ENCODE data around the gene SNX25. TPM values are rescaled to one million over a fixed set of nuclear protein-coding genes. Genes with fewer than 3 reads are reported as not detected.

The SNX25 gene
- total and polyA plus RNA-seq, 8 donors, result 2.6 to 36.8 (median 8.3) TPM

DNA sequence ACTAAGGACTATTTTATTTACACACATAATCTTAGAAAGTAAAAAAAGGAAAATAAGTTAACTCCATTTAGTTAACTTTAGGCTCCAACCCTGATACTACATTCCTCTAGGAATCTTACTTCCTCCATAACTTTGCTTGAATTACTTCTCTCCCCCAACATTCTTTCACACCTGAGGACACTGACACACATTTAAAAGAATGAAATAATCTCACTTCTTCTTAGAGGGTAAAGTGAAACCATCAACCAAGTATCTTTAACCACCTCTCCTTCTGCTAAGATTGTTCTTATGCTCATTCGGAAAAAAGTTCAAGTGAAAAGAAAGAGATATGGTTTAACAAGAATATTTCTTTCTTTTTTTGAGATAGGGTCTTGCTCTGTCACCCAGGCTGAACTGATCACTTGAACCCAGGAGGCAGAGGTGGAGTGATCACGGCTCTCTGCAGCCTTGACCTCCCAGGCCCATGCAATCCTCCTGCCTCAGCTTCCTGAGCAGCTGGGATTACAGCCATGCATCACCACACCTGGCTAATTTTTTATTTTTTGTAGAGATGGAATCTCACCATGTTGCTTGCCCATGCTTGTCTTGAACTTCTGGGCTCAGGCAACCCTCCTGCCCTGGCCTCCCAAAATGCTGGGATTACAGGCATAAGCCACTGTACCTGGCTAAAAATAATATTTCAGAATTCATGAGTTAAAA lies 37.9 kb upstream of the SNX25 start:
- intact Hi-C loops (cut with DNase I; ENCODE audit: low total_unique reads), result no loop called here
- 89 to 100% (median 93%) methylated on average over 2 of the region's 2 CpGs for WGBS, 5 donors
- Histone ChIP-seq H3K4me1 (peaks cover 0 to 15% (median 0%) of the 10 kb centered on the region in 4 donors), H3K27me3 (no peaks in the 10 kb centered on the region), H3K4me3 (no peak overlapping the region), H3K9me3 (no peaks in the 10 kb centered on the region), H3K36me3 (peaks cover 28 to 61% (median 55%) of the 10 kb centered on the region in 4 donors), H3K27ac (no peak overlapping the region)
- TF ChIP-seq POLR2A (IDR thresholded peaks at IDR 0.05) (no peak), EP300 (IDR thresholded peaks at IDR 0.05) (no peak), POLR2AphosphoS5 (IDR thresholded peaks at IDR 0.05) (no peak)
- TF ChIP-seq, protein P1, sequence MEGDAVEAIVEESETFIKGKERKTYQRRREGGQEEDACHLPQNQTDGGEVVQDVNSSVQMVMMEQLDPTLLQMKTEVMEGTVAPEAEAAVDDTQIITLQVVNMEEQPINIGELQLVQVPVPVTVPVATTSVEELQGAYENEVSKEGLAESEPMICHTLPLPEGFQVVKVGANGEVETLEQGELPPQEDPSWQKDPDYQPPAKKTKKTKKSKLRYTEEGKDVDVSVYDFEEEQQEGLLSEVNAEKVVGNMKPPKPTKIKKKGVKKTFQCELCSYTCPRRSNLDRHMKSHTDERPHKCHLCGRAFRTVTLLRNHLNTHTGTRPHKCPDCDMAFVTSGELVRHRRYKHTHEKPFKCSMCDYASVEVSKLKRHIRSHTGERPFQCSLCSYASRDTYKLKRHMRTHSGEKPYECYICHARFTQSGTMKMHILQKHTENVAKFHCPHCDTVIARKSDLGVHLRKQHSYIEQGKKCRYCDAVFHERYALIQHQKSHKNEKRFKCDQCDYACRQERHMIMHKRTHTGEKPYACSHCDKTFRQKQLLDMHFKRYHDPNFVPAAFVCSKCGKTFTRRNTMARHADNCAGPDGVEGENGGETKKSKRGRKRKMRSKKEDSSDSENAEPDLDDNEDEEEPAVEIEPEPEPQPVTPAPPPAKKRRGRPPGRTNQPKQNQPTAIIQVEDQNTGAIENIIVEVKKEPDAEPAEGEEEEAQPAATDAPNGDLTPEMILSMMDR (IDR thresholded peaks at IDR 0.05), result no peak
- no peak for DNase-seq

GRCh38 chr4:185179488-185179887 lies 29.9 kb upstream of the SNX25 start:
- Histone ChIP-seq H3K4me3 (no peak overlapping the region), H3K27ac (no peak overlapping the region)

DNA sequence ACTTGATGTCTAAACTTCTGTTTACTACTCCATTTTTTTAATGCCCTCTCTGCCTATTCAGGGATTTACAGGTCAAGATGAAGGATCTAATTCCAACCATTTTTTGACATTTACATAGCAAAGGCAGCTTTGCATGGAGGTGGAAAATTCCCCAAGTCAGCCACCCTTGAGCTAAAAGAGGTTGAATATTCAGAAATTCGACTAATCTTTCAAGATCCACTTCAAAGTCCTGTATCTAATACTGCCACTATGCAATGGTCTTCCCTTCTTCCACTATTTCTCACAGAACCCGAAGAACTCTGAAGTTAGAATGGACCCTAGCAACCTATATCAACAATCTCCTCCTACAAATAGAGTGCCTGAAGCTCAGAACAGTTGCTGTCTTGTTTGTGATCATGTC lies 27.2 kb upstream of the SNX25 start:
- no peak overlapping the region for H3K4me3 ChIP-seq
- intact Hi-C loops (cut with DNase I; ENCODE audit: low total_unique reads), result no loop called here
- no peak for TF ChIP-seq EP300 (IDR thresholded peaks at IDR 0.05)
- no peak for TF ChIP-seq POLR2A (IDR thresholded peaks at IDR 0.05)
- TF ChIP-seq, protein P1 (IDR thresholded peaks at IDR 0.05), result no peak
- no peak for TF ChIP-seq POLR2AphosphoS5 (IDR thresholded peaks at IDR 0.05)

More at GRCh38 chr4:185179488-185179887, 29.9 kb upstream of the SNX25 start:
- Histone ChIP-seq H3K9me3 (no peaks in the 10 kb centered on the region), H3K4me1 (peaks cover 0 to 13% (median 6%) of the 10 kb centered on the region in 4 donors), H3K27me3 (no peaks in the 10 kb centered on the region), H3K36me3 (peaks cover 9 to 14% (median 13%) of the 10 kb centered on the region in 4 donors)
- DNase-seq, result no peak
- WGBS, 5 donors, result 87 to 96% (median 90%) methylated on average over 3 of the region's 3 CpGs
- intact Hi-C loops (cut with DNase I; ENCODE audit: low total_unique reads), result no loop called here
- TF ChIP-seq POLR2A (IDR thresholded peaks at IDR 0.05), result no peak
- TF ChIP-seq, protein P1 (IDR thresholded peaks at IDR 0.05), result no peak
- no peak for TF ChIP-seq EP300 (IDR thresholded peaks at IDR 0.05)
- no peak for TF ChIP-seq POLR2AphosphoS5 (IDR thresholded peaks at IDR 0.05)

GRCh38 chr4:185183622-185184281 lies 25.6 kb upstream of the SNX25 start:
- 40 to 48% (median 41%) methylated on average over 6 of the region's 6 CpGs for WGBS, 5 donors
- intact Hi-C loops (cut with DNase I; ENCODE audit: low total_unique reads), result no loop called here
- H3K9me3 ChIP-seq, result no peaks in the 10 kb centered on the region
- DNase-seq, result peak; percentile 90 to 95
- peak overlapping the region in 1 of 5 donors; percentile 10 for H3K27ac ChIP-seq
- H3K27me3 ChIP-seq, result no peaks in the 10 kb centered on the region
- peaks cover 0 to 21% (median 20%) of the 10 kb centered on the region in 4 donors for H3K36me3 ChIP-seq
- peaks cover 0 to 27% (median 6%) of the 10 kb centered on the region in 4 donors for H3K4me1 ChIP-seq
- TF ChIP-seq, protein P1 (IDR thresholded peaks at IDR 0.05), result peak in 5 of 7 experiments; percentile 36 to 79 (median 63)
- TF ChIP-seq EP300 (IDR thresholded peaks at IDR 0.05), result no peak
- TF ChIP-seq POLR2AphosphoS5 (IDR thresholded peaks at IDR 0.05), result peak; percentile 21 to 72 (median 47)
- no peak overlapping the region for H3K4me3 ChIP-seq

More for the DNA sequence above, 27.2 kb upstream of the SNX25 start:
- DNase-seq, result no peak
- Histone ChIP-seq H3K4me1 (peaks cover 0 to 23% (median 6%) of the 10 kb centered on the region in 4 donors), H3K27me3 (no peaks in the 10 kb centered on the region), H3K9me3 (no peaks in the 10 kb centered on the region), H3K27ac (no peak overlapping the region), H3K36me3 (peaks cover 0 to 6% (median 5%) of the 10 kb centered on the region in 4 donors)
- WGBS, 5 donors, result 61 to 81% (median 76%) methylated on average over 2 of the region's 2 CpGs

All from stomach (tissue), 9 donors.